C4-2B (cell line): Measurements from ENCODE around the gene MCF2L.

Experiments
- CTCF ChIP-seq: fragments of 450-650 bp; conservative IDR thresholded peaks from 2 replicates; pipeline ENCODE4 v1.5.1; 2017; ENCODE audit warnings: mild to moderate bottlenecking
- ZFX ChIP-seq: fragments of 450-650 bp; IDR thresholded peaks from 2 replicates; pipeline ENCODE4 v1.6.1; 2017

- TF ChIP-seq CTCF (no peak), ZFX (no peak)
Observed at GRCh38 chr13:113088691-113089020, 119.6 kb downstream of the MCF2L start.
